GM12878 (cell line): ENCODE data around the gene CD8B. TPM values are rescaled to one million over a fixed set of nuclear protein-coding genes. Genes with fewer than 3 reads are reported as not detected.

Experiments
- ATAC-seq: fragments of 200-7000 bp; cut with Tn5 transposase; 3 replicates; pipeline ENCODE4 v1.9.1; 2020; ENCODE audit warnings: mild to moderate bottlenecking, moderate library complexity
- BruUV-seq: library from RNA; stranded (reverse); fragments of 400-500 nt; replicated peaks from 2 replicates; lab custom pipeline; 2021; lab: Mats Ljungman, UMichigan
- CTCF ChIA-PET: fragments of 300-600 bp; sonication (Branson Sonifier 250); formaldehyde crosslinking; extraction: SDS; loops from one replicate; lab custom pipeline; 2021; ENCODE audit warnings: inconsistent platforms; lab: Yijun Ruan, JAX
- POLR2A ChIA-PET: fragments of 350-600 bp; formaldehyde crosslinking; extraction: SDS; loops from one replicate; lab custom pipeline; 2021; ENCODE audit warnings: inconsistent platforms; lab: Charles Lee
- RAD21 ChIA-PET: fragments of 300-600 bp; sonication (Branson Sonifier 250); formaldehyde crosslinking; loops from one replicate; lab custom pipeline; 2023; ENCODE audit warnings: antibody characterized with exemption; ENCODE audit not compliant: unreplicated experiment; lab: Charles Lee
- SMC1A ChIA-PET: fragments of 300-600 bp; sonication (Branson Sonifier 250); formaldehyde crosslinking; loops from one replicate; lab custom pipeline; 2023; ENCODE audit not compliant: unreplicated experiment, uncharacterized antibody; lab: Charles Lee
- DNase-seq: peaks from one replicate; pipeline ENCODE4 v3.0.0-alpha.2; 2011; ENCODE audit warnings: low read depth, low spot score
- FAIRE-seq: peaks from 3 replicates; lab custom pipeline; 2011; peaks lifted over from hg19 to GRCh38; lab: Jason Lieb, UNC
- H2AFZ ChIP-seq: 2 replicates; pipeline ENCODE4 v1.6.0; 2011; ENCODE audit warnings: low read depth, low read length, control low read depth; ENCODE audit not compliant: control insufficient read depth
- H3K27ac ChIP-seq: 2 replicates; pipeline ENCODE4 v1.5.1; 2011; ENCODE audit warnings: control low read depth; ENCODE audit not compliant: control insufficient read depth, insufficient read depth
- H3K27me3 ChIP-seq, 2 experiments: replicated peaks in 1 of 2; 2 replicates each; pipeline versions ENCODE4 v1.6.0 to v1.6.1; 2011; ENCODE audit warnings: low read length in 1 of 2; ENCODE audit not compliant: control insufficient read depth in 2 of 2, insufficient read depth in 2 of 2
- H3K36me3 ChIP-seq, 2 experiments: 2 replicates each; pipeline ENCODE4 v1.5.1; 2011; ENCODE audit warnings: low read length in 1 of 2; ENCODE audit not compliant: control insufficient read depth in 2 of 2, insufficient read depth in 2 of 2
- H3K4me1 ChIP-seq: 2 replicates; pipeline ENCODE4 v1.6.1; 2011; ENCODE audit warnings: mild to moderate bottlenecking, low read length, moderate library complexity, mixed read lengths; ENCODE audit not compliant: control insufficient read depth, insufficient read depth
- H3K4me2 ChIP-seq: 2 replicates; pipeline ENCODE4 v1.6.0; 2011; ENCODE audit warnings: control low read depth; ENCODE audit not compliant: control insufficient read depth, insufficient read depth
- H3K4me3 ChIP-seq: fragments of 200-600 bp; sonication (generic); 2 replicates; pipeline ENCODE4 v1.5.1; 2016
- H3K79me2 ChIP-seq: 2 replicates; pipeline ENCODE4 v1.6.0; 2011; ENCODE audit warnings: low read length; ENCODE audit not compliant: control insufficient read depth, insufficient read depth
- H3K9ac ChIP-seq: 2 replicates; pipeline ENCODE4 v1.8.0; 2011; ENCODE audit warnings: low read length, control low read depth, mixed read lengths; ENCODE audit not compliant: control insufficient read depth, insufficient read depth
- H3K9me3 ChIP-seq: replicated peaks from 3 replicates; pipeline ENCODE4 v1.5.1; 2011; ENCODE audit warnings: mild to moderate bottlenecking, low read length; ENCODE audit not compliant: control insufficient read depth, insufficient read depth
- H4K20me1 ChIP-seq: 2 replicates; pipeline ENCODE4 v1.6.0; 2011; ENCODE audit not compliant: control insufficient read depth, insufficient read depth
- BHLHE40 ChIP-seq, 2 experiments: fragments of 450-650 bp in 1 of 2; IDR thresholded peaks; 2 replicates each; pipeline ENCODE4 v1.6.1; 2011 to 2017; ENCODE audit warnings: low read depth in 2 of 2, borderline replicate concordance in 1 of 2, improper control_type of control experiment in 1 of 2, low read length in 1 of 2, mild to moderate bottlenecking in 1 of 2
- POU2F2 ChIP-seq: IDR thresholded peaks from 3 replicates; pipeline ENCODE4 v1.6.1; 2011; ENCODE audit warnings: low read depth, mild to moderate bottlenecking, low read length, borderline replicate concordance
- STAT1 ChIP-seq: fragments of 450-650 bp; conservative IDR thresholded peaks from 2 replicates; pipeline ENCODE4 v1.6.1; 2014; ENCODE audit warnings: antibody characterized with exemption, mild to moderate bottlenecking
- TAF1 ChIP-seq: IDR thresholded peaks from 2 replicates; pipeline ENCODE4 v1.6.1; 2011; ENCODE audit warnings: mild to moderate bottlenecking, low read depth, low read length, borderline replicate concordance
- WGBS: methylation state at CpG from one replicate; pipeline ENCODE4 v1.1.6; 2016; ENCODE audit warnings: low lambda C conversion rate; ENCODE audit not compliant: insufficient replicate concordance, insufficient coverage; ENCODE audit errors: missing lambda C conversion rate; 5-methylcytosine and 5-hydroxymethylcytosine counted together
- in situ Hi-C: fragments of 300-500 bp; cut with MboI; formaldehyde crosslinking; loops from 9 replicates; pipeline ENCODE4 v1.14.3; 2018; ENCODE audit warnings: mixed read lengths
- intact Hi-C: fragments of 100-400 bp; cut with micrococcal nuclease; formaldehyde crosslinking; loops from one replicate; pipeline ENCODE4 v1.14.2; 2022; ENCODE audit not compliant: unreplicated experiment
- polyA plus RNA-seq, 11 experiments: library from polyadenylated mRNA; depleted of rRNA in 4 of 11; unstranded in 6 of 11; stranded (reverse) in 5 of 11; fragments of >200 nt; fragmentation: Nextera tagmentation in 4 of 11; fragmentation: Illumina TruSeq in 1 of 11; extraction: Ambion mirVana in 4 of 11; extraction: Trizol in 1 of 11; gene quantifications; 1 replicate in 1 of 11; 2 replicates in 10 of 11; pipeline versions ENCODE4 v1.2.1 to v1.2.3, GENCODE V29; 2011 to 2016; ENCODE audit warnings: inconsistent platforms in 2 of 11, missing spikeins in 2 of 11, low read depth in 1 of 11
- total RNA-seq, 4 experiments: library from RNA; depleted of rRNA in 3 of 4; stranded (reverse); fragments of >200 nt in 3 of 4; fragmentation: Illumina TruSeq in 1 of 4; extraction: Trizol in 1 of 4; gene quantifications; 2 replicates each; pipeline versions ENCODE4 v1.2.1 to v1.2.3, GENCODE V29; 2013 to 2021

The CD8B gene
- total and polyA plus RNA-seq, 10 of the 15 experiments (the other 5 are each of a cell fraction or from before 2014, with no cell fraction given): 0.21 TPM; not detected in 9

- H3K4me2 ChIP-seq: no peak overlapping the region
- RAD21 ChIA-PET: interaction anchor here (2.0 kb wide), 1 partner anchor 39 kb away, joined by 6 read pairs; no protein-coding TSS in a partner anchor
- H3K9ac ChIP-seq: no peak overlapping the region
- DNase-seq (no peak), FAIRE-seq (no peak), ATAC-seq (no peak)
- no peaks in the 10 kb centered on the region for H4K20me1 ChIP-seq
- SMC1A ChIA-PET: interaction anchor here (0.6 to 1.3 kb wide), 5 partner anchors 13 to 280 kb away, joined by 3 to 5 read pairs (median 4); no protein-coding TSS in a partner anchor
- H3K9me3 ChIP-seq: no peaks in the 10 kb centered on the region
- no peak for TF ChIP-seq STAT1
- TF ChIP-seq POU2F2: no peak
- TF ChIP-seq BHLHE40 (IDR thresholded peaks at IDR 0.05; ENCODE audit: borderline replicate concordance in 1 of 2, low read depth in 2 of 2, low read length in 1 of 2): no peak
- TF ChIP-seq TAF1: no peak
- WGBS: 97% methylated on average over 5 of the region's 5 CpGs
- H3K27me3 ChIP-seq: no peaks in the 10 kb centered on the region
- no peak overlapping the region for H3K4me3 ChIP-seq
- H3K36me3 ChIP-seq: peaks cover 11 to 31% of the 10 kb centered on the region in 2 experiments
- in situ Hi-C loops (no loop called here), intact Hi-C loops (no loop called here)
- H2AFZ ChIP-seq: no peak overlapping the region
- TSS peak; percentile 11 for BruUV-seq
- CTCF ChIA-PET: interaction anchor here (1.4 to 1.9 kb wide), 2 partner anchors 15 to 16 kb away, joined by 3 to 6 read pairs; no protein-coding TSS in a partner anchor
- H3K4me1 ChIP-seq: no peaks in the 10 kb centered on the region
- POLR2A ChIA-PET: interaction anchor here (0.6 kb wide), 1 partner anchor 52 kb away, joined by 3 read pairs; no protein-coding TSS in a partner anchor
- no peak overlapping the region for H3K27ac ChIP-seq
- no peaks in the 10 kb centered on the region for H3K79me2 ChIP-seq
These were observed 93.3 kb downstream of the CD8B start for GRCh38 chr2:86768189-86768949.

Other genes with a start within 250 kb of the CD8B start
- gene RNF103, start 238.0 kb downstream of the CD8B start, total RNA-seq (2014; rRNA removed): 8.0 and 11.7 TPM in 2 replicates
- gene RNF103, start 238.0 kb downstream of the CD8B start, total RNA-seq (2014; rRNA removed; fragmentation: Illumina TruSeq; extraction: Trizol): 9.2 and 10.3 TPM in 2 replicates
- gene RNF103, start 238.0 kb downstream of the CD8B start, total RNA-seq (2021): 10.6 and 11.0 TPM in 2 replicates
- 8.0 and 12.4 TPM in 2 replicates for gene RNF103, start 238.0 kb downstream of the CD8B start, polyA plus RNA-seq (2011; rRNA removed)
- 10.3 and 14.0 TPM in 2 replicates for gene RNF103, start 238.0 kb downstream of the CD8B start, polyA plus RNA-seq (2014; fragmentation: Illumina TruSeq; extraction: Trizol)
- 1 to 10 TPM; 2.4 to 2.5 TPM for gene RNF103, start 238.0 kb downstream of the CD8B start, polyA plus RNA-seq (2014; fragmentation: Nextera tagmentation; extraction: Ambion mirVana)
- gene RNF103, start 238.0 kb downstream of the CD8B start, polyA plus RNA-seq (2014; rRNA removed): 6.9 and 8.9 TPM in 2 replicates
- 1 to 10 TPM; 5.2 to 5.3 TPM for gene RNF103, start 238.0 kb downstream of the CD8B start, polyA plus RNA-seq (2016; fragmentation: Nextera tagmentation; extraction: Ambion mirVana)
- gene RMND5A, start 141.6 kb downstream of the CD8B start, total RNA-seq (2014; rRNA removed): 26.9 and 31.8 TPM in 2 replicates
- 27.0 and 29.1 TPM in 2 replicates for gene RMND5A, start 141.6 kb downstream of the CD8B start, total RNA-seq (2014; rRNA removed; fragmentation: Illumina TruSeq; extraction: Trizol)
- gene RMND5A, start 141.6 kb downstream of the CD8B start, total RNA-seq (2021): 25.5 and 28.2 TPM in 2 replicates
- 31.3 and 38.3 TPM in 2 replicates for gene RMND5A, start 141.6 kb downstream of the CD8B start, polyA plus RNA-seq (2011; rRNA removed)
- gene RMND5A, start 141.6 kb downstream of the CD8B start, polyA plus RNA-seq (2014; fragmentation: Illumina TruSeq; extraction: Trizol): 31.2 and 33.6 TPM in 2 replicates
- gene RMND5A, start 141.6 kb downstream of the CD8B start, polyA plus RNA-seq (2014; fragmentation: Nextera tagmentation; extraction: Ambion mirVana): 10 to 100 TPM in 1 of 2 experiments, 1 to 10 TPM in 1; 8.3 to 10.2 TPM
- gene RMND5A, start 141.6 kb downstream of the CD8B start, polyA plus RNA-seq (2014; rRNA removed): 19.4 and 20.9 TPM in 2 replicates
- gene RMND5A, start 141.6 kb downstream of the CD8B start, polyA plus RNA-seq (2016; fragmentation: Nextera tagmentation; extraction: Ambion mirVana): 10 to 100 TPM; 12.7 to 18.8 TPM
- not detected in 2 replicates for gene CD8A, start 71.0 kb downstream of the CD8B start, total RNA-seq (2014; rRNA removed)
- not detected in 2 replicates for gene CD8A, start 71.0 kb downstream of the CD8B start, total RNA-seq (2014; rRNA removed; fragmentation: Illumina TruSeq; extraction: Trizol)
- gene CD8A, start 71.0 kb downstream of the CD8B start, total RNA-seq (2021): 0.13 and 0.15 TPM in 2 replicates
- 0.30 and 0.43 TPM in 2 replicates for gene CD8A, start 71.0 kb downstream of the CD8B start, polyA plus RNA-seq (2011; rRNA removed)
- not detected in 2 replicates for gene CD8A, start 71.0 kb downstream of the CD8B start, polyA plus RNA-seq (2014; fragmentation: Illumina TruSeq; extraction: Trizol)
- not detected for gene CD8A, start 71.0 kb downstream of the CD8B start, polyA plus RNA-seq (2014; fragmentation: Nextera tagmentation; extraction: Ambion mirVana)
- gene CD8A, start 71.0 kb downstream of the CD8B start, polyA plus RNA-seq (2014; rRNA removed): not detected in 2 replicates
- not detected for gene CD8A, start 71.0 kb downstream of the CD8B start, polyA plus RNA-seq (2016; fragmentation: Nextera tagmentation; extraction: Ambion mirVana)
- 0.06 TPM in 1 of 2 replicates, not detected in the other for gene RGPD1, start 80.2 kb upstream of the CD8B start, total RNA-seq (2014; rRNA removed)
- gene RGPD1, start 80.2 kb upstream of the CD8B start, total RNA-seq (2014; rRNA removed; fragmentation: Illumina TruSeq; extraction: Trizol): 0.27 and 0.32 TPM in 2 replicates
- gene RGPD1, start 80.2 kb upstream of the CD8B start, total RNA-seq (2021): 0.13 and 0.19 TPM in 2 replicates
- gene RGPD1, start 80.2 kb upstream of the CD8B start, polyA plus RNA-seq (2011; rRNA removed): 0.04 and 0.06 TPM in 2 replicates
- gene RGPD1, start 80.2 kb upstream of the CD8B start, polyA plus RNA-seq (2014; fragmentation: Illumina TruSeq; extraction: Trizol): 0.24 and 0.28 TPM in 2 replicates
- gene RGPD1, start 80.2 kb upstream of the CD8B start, polyA plus RNA-seq (2014; fragmentation: Nextera tagmentation; extraction: Ambion mirVana): under 1 TPM; 0.02 to 0.11 TPM
- 0.01 and 0.08 TPM in 2 replicates for gene RGPD1, start 80.2 kb upstream of the CD8B start, polyA plus RNA-seq (2014; rRNA removed)
- under 1 TPM; 0.11 to 0.16 TPM for gene RGPD1, start 80.2 kb upstream of the CD8B start, polyA plus RNA-seq (2016; fragmentation: Nextera tagmentation; extraction: Ambion mirVana)
- gene PLGLB1, start 160.0 kb upstream of the CD8B start, total RNA-seq (2014; rRNA removed): 1.9 TPM in 2 replicates
- 1.2 and 1.9 TPM in 2 replicates for gene PLGLB1, start 160.0 kb upstream of the CD8B start, total RNA-seq (2014; rRNA removed; fragmentation: Illumina TruSeq; extraction: Trizol)
- gene PLGLB1, start 160.0 kb upstream of the CD8B start, total RNA-seq (2021): 1.2 and 2.2 TPM in 2 replicates
- 1.7 and 2.8 TPM in 2 replicates for gene PLGLB1, start 160.0 kb upstream of the CD8B start, polyA plus RNA-seq (2011; rRNA removed)
- gene PLGLB1, start 160.0 kb upstream of the CD8B start, polyA plus RNA-seq (2014; fragmentation: Illumina TruSeq; extraction: Trizol): 1.8 and 3.5 TPM in 2 replicates
- 1 to 10 TPM; 1.3 to 1.5 TPM for gene PLGLB1, start 160.0 kb upstream of the CD8B start, polyA plus RNA-seq (2014; fragmentation: Nextera tagmentation; extraction: Ambion mirVana)
- 0.99 and 2.1 TPM in 2 replicates for gene PLGLB1, start 160.0 kb upstream of the CD8B start, polyA plus RNA-seq (2014; rRNA removed)
- gene PLGLB1, start 160.0 kb upstream of the CD8B start, polyA plus RNA-seq (2016; fragmentation: Nextera tagmentation; extraction: Ambion mirVana): 1 to 10 TPM in 1 of 2 experiments, under 1 TPM in 1; 0.88 to 1.5 TPM